ENCODE results near the gene MDC1.

DNA sequence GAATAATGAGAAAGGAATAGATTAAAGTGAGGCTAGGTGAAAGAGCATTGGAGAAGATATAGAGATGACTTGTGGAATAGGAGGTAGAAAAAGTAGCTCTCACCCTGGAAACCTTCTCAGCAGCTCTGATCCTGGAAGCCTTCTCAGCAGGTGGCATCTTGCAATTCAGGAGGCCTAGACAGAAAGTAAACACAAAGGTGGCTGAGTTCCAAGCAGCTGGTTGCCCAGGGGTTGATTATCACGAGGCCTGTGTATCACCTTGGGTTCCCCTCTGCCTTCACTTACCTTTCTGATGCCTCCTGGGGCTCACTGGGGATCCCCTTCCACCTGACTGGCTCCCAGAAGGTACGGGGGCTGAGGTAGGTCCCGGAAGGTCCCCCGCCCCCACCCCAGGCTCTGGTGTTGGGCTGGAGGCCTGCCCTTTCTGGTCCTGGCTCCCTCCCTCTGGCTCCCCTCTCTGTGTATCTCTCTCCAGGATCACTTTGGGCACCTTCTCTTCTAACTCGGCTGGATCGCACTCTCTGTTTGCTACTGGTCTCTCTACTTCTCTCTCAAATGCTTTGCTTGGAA, 9.7 kb downstream of the MDC1 start:
- TF ChIP-seq, protein P1, sequence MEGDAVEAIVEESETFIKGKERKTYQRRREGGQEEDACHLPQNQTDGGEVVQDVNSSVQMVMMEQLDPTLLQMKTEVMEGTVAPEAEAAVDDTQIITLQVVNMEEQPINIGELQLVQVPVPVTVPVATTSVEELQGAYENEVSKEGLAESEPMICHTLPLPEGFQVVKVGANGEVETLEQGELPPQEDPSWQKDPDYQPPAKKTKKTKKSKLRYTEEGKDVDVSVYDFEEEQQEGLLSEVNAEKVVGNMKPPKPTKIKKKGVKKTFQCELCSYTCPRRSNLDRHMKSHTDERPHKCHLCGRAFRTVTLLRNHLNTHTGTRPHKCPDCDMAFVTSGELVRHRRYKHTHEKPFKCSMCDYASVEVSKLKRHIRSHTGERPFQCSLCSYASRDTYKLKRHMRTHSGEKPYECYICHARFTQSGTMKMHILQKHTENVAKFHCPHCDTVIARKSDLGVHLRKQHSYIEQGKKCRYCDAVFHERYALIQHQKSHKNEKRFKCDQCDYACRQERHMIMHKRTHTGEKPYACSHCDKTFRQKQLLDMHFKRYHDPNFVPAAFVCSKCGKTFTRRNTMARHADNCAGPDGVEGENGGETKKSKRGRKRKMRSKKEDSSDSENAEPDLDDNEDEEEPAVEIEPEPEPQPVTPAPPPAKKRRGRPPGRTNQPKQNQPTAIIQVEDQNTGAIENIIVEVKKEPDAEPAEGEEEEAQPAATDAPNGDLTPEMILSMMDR (IDR thresholded peaks at IDR 0.05; ENCODE audit: low read depth, low read length): no peak
- TF ChIP-seq EZH2phosphoT487 (IDR thresholded peaks at IDR 0.05; ENCODE audit: low read depth): no peak

All from OCI-LY3 (cell line).